SU-DHL-6 (cell line): ENCODE results near the gene TBC1D23.
"Not testable (repeated sequence)": the region's sequence is repeated elsewhere in the genome, so short reads cannot be mapped to it uniquely, and the experiment has no call there.

ENCODE experiments used
- H2AFZ ChIP-seq: fragments of 200-600 bp; sonication (generic); 2 replicates; pipeline ENCODE4 v1.6.1; 2014; ENCODE audit warnings: low read depth, mild to moderate bottlenecking, moderate library complexity, mixed read lengths, antibody characterized with exemption, low read length; ENCODE audit not compliant: severe bottlenecking
- H3F3A ChIP-seq: fragments of 200-600 bp; shearing (Covaris generic); 2 replicates; pipeline ENCODE4 v1.6.0; 2016; ENCODE audit warnings: antibody characterized with exemption, mild to moderate bottlenecking; ENCODE audit not compliant: insufficient read depth
- H3K27ac ChIP-seq: fragments of 200-600 bp; sonication (generic); 2 replicates; pipeline ENCODE4 v1.5.1; 2016; ENCODE audit warnings: low read depth, mild to moderate bottlenecking, low read length, moderate library complexity, mixed read lengths
- H3K27me3 ChIP-seq: fragments of 200-600 bp; sonication (generic), shearing (Covaris generic); 2 replicates; pipeline ENCODE4 v1.6.0; 2014; ENCODE audit warnings: mild to moderate bottlenecking, low read length
- H3K36me3 ChIP-seq: fragments of 200-600 bp; sonication (generic); 2 replicates; pipeline ENCODE4 v1.6.1; 2014; ENCODE audit warnings: mild to moderate bottlenecking, low read length, mixed read lengths
- H3K4me2 ChIP-seq: fragments of 300-600, 200-600 bp; shearing (Covaris generic), sonication (generic); 2 replicates; pipeline ENCODE4 v1.6.0; 2014; ENCODE audit warnings: low read length, low read depth, mild to moderate bottlenecking; ENCODE audit not compliant: poor library complexity, severe bottlenecking
- H3K4me3 ChIP-seq: fragments of 200-600 bp; sonication (generic); 2 replicates; pipeline ENCODE4 v1.5.1; 2014; ENCODE audit warnings: antibody characterized with exemption, low read length, mild to moderate bottlenecking, mixed read lengths; ENCODE audit not compliant: insufficient read depth, poor library complexity, severe bottlenecking
- H3K79me2 ChIP-seq: fragments of 200-600 bp; sonication (generic); 2 replicates; pipeline ENCODE4 v1.6.1; 2014; ENCODE audit warnings: mild to moderate bottlenecking, low read length, moderate library complexity; ENCODE audit not compliant: insufficient read depth
- H3K9ac ChIP-seq: fragments of 200-600 bp; sonication (generic); 2 replicates; pipeline ENCODE4 v1.7.0; 2014; ENCODE audit warnings: mild to moderate bottlenecking, low read length
- H3K9me2 ChIP-seq: fragments of 200-600 bp; sonication (generic); replicated peaks from 2 replicates; pipeline ENCODE4 v1.6.1; 2014; ENCODE audit warnings: low read length; ENCODE audit not compliant: insufficient read depth
- H3K9me3 ChIP-seq: fragments of 200-600 bp; sonication (generic); 2 replicates; pipeline ENCODE4 v1.6.1; 2014; ENCODE audit warnings: low read length, mixed read lengths; ENCODE audit not compliant: insufficient read depth
- H4K20me1 ChIP-seq: fragments of 200-600 bp; sonication (generic); 2 replicates; pipeline ENCODE4 v1.6.1; 2014; ENCODE audit warnings: low read depth, mild to moderate bottlenecking, antibody characterized with exemption, low read length, moderate library complexity, mixed read lengths
- EZH2phosphoT487 ChIP-seq: fragments of 200-600 bp; sonication (generic), shearing (Covaris generic); conservative IDR thresholded peaks from 2 replicates; pipeline ENCODE4 v1.6.1; 2018; ENCODE audit warnings: mild to moderate bottlenecking, antibody characterized with exemption, low read length, moderate library complexity, mixed read lengths
- TF ChIP-seq, protein P1 (sequence below): fragments of 200-600 bp; sonication (generic); IDR thresholded peaks from one replicate; pipeline ENCODE4 v1.5.1; 2017; ENCODE audit warnings: antibody characterized with exemption, mild to moderate bottlenecking, low read length, moderate library complexity; ENCODE audit not compliant: insufficient read depth, poor library complexity, severe bottlenecking

The TBC1D23 gene

GRCh38 chr3:100271522-100271921 is 10.7 kb downstream of the TBC1D23 start:
- H3K4me2 ChIP-seq = no peak overlapping the region
- H3K79me2 ChIP-seq = peaks cover 27% of the 10 kb centered on the region; the same call in 1 of the 2 replicates
- peaks cover 4% of the 10 kb centered on the region for H4K20me1 ChIP-seq
- no peak overlapping the region for H3K4me3 ChIP-seq
- H3K36me3 ChIP-seq = no peaks in the 10 kb centered on the region
- H2AFZ ChIP-seq = no peak overlapping the region
- TF ChIP-seq EZH2phosphoT487 = no peak
- H3K9me3 ChIP-seq = no peaks in the 10 kb centered on the region
- H3K9me2 ChIP-seq = no peaks in the 10 kb centered on the region
- H3K27me3 ChIP-seq = no peaks in the 10 kb centered on the region
- no peak overlapping the region for H3K9ac ChIP-seq
- H3F3A ChIP-seq = 0 out of 2 replicates have a peak, but pooled peaks cover 3% of the 10 kb centered on the region
- no peak overlapping the region for H3K27ac ChIP-seq

- H3K4me2 ChIP-seq, H3K9ac ChIP-seq, H3F3A ChIP-seq, H3K27me3 ChIP-seq, H3K27ac ChIP-seq, H2AFZ ChIP-seq, H3K4me3 ChIP-seq, H3K9me3 ChIP-seq, H3K36me3 ChIP-seq, H4K20me1 ChIP-seq, H3K9me2 ChIP-seq: not testable (repeated sequence)
- H3K79me2 ChIP-seq = peaks cover 22% of the 10 kb centered on the region; the same call in 1 of the 2 replicates
Observed at GRCh38 chr3:100272797-100273611, 12.2 kb downstream of the TBC1D23 start.

DNA sequence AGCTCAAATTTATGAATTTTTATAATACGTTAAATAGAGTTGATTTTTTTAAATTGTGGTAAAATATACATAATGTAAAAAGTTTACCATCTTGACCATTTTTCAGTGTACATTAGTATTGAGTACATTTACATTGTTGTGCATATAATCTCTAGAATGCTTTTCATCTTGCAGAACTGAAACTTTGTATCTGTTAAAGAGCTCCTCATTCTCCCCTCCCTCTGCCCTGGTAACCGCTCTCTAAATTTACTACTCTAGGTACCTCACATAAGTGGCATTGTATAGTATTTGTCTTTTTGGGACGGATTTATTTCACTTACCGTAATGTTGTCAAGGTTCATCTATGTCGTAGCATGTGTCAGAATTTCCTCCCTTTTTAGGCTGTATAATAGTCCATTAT is 13.6 kb downstream of the TBC1D23 start:
- peaks cover 22% of the 10 kb centered on the region; the same call in 1 of the 2 replicates for H3K79me2 ChIP-seq
- no peak overlapping the region for H3K4me3 ChIP-seq
- 0 out of 2 replicates have a peak, but pooled peaks cover 3% of the 10 kb centered on the region for H3F3A ChIP-seq
- no peak overlapping the region for H2AFZ ChIP-seq
- no peaks in the 10 kb centered on the region for H3K9me2 ChIP-seq
- no peaks in the 10 kb centered on the region for H3K9me3 ChIP-seq
- H3K27me3 ChIP-seq = no peaks in the 10 kb centered on the region
- H3K9ac ChIP-seq = no peak overlapping the region
- peaks cover 7% of the 10 kb centered on the region for H4K20me1 ChIP-seq
- no peak overlapping the region for H3K27ac ChIP-seq
- no peak for TF ChIP-seq EZH2phosphoT487
- TF ChIP-seq, protein P1, sequence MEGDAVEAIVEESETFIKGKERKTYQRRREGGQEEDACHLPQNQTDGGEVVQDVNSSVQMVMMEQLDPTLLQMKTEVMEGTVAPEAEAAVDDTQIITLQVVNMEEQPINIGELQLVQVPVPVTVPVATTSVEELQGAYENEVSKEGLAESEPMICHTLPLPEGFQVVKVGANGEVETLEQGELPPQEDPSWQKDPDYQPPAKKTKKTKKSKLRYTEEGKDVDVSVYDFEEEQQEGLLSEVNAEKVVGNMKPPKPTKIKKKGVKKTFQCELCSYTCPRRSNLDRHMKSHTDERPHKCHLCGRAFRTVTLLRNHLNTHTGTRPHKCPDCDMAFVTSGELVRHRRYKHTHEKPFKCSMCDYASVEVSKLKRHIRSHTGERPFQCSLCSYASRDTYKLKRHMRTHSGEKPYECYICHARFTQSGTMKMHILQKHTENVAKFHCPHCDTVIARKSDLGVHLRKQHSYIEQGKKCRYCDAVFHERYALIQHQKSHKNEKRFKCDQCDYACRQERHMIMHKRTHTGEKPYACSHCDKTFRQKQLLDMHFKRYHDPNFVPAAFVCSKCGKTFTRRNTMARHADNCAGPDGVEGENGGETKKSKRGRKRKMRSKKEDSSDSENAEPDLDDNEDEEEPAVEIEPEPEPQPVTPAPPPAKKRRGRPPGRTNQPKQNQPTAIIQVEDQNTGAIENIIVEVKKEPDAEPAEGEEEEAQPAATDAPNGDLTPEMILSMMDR = no peak
- no peak overlapping the region for H3K4me2 ChIP-seq
- H3K36me3 ChIP-seq = no peaks in the 10 kb centered on the region

- no peaks in the 10 kb centered on the region; the same call in 1 of the 2 replicates for H3K36me3 ChIP-seq
- no peak overlapping the region for H3K9ac ChIP-seq
- no peak overlapping the region for H3K4me2 ChIP-seq
- H3K27me3 ChIP-seq = no peaks in the 10 kb centered on the region
- H3K4me3 ChIP-seq = no peak overlapping the region
- H3F3A ChIP-seq = 0 out of 2 replicates have a peak, but pooled peaks cover 3% of the 10 kb centered on the region
- H3K79me2 ChIP-seq = peaks cover 12% of the 10 kb centered on the region; the same call in 1 of the 2 replicates
- no peak for TF ChIP-seq EZH2phosphoT487
- TF ChIP-seq, protein P1 = no peak
- H3K9me3 ChIP-seq = no peaks in the 10 kb centered on the region
- H3K27ac ChIP-seq = no peak overlapping the region
- H3K9me2 ChIP-seq = no peaks in the 10 kb centered on the region
- peaks cover 3% of the 10 kb centered on the region; the same call in 1 of the 2 replicates for H4K20me1 ChIP-seq
- no peak overlapping the region for H2AFZ ChIP-seq
Observed at GRCh38 chr3:100277255-100277800, 16.5 kb downstream of the TBC1D23 start.
